Osteoblast (primary cell): Measurements from ENCODE around the gene ANO1. TPM values are rescaled to one million over a fixed set of nuclear protein-coding genes. Genes with fewer than 3 reads are reported as not detected.

ENCODE experiments used
- DNase-seq: peaks from one replicate; pipeline ENCODE4 v3.0.0; 2011; ENCODE audit warnings: low spot score, mixed read lengths; ENCODE audit not compliant: insufficient read length; ENCODE audit errors: missing footprints
- H2AFZ ChIP-seq: 2 replicates; pipeline ENCODE4 v1.6.0; 2011; ENCODE audit warnings: mild to moderate bottlenecking, low read length
- H3K27ac ChIP-seq: 2 replicates; pipeline ENCODE4 v1.5.1; 2011; ENCODE audit warnings: mild to moderate bottlenecking, low read depth, low read length, moderate library complexity
- H3K27me3 ChIP-seq: 2 replicates; pipeline ENCODE4 v1.6.0; 2012; ENCODE audit warnings: mild to moderate bottlenecking, control low read depth, inconsistent platforms, low read length, moderate library complexity; ENCODE audit not compliant: insufficient read depth
- H3K36me3 ChIP-seq: 2 replicates; pipeline ENCODE4 v1.5.1; 2011; ENCODE audit warnings: mild to moderate bottlenecking, low read length, control low read depth, moderate library complexity; ENCODE audit not compliant: insufficient read depth
- H3K4me1 ChIP-seq: 2 replicates; pipeline ENCODE4 v1.5.1; 2011; ENCODE audit warnings: mild to moderate bottlenecking, low read length, control low read depth, moderate library complexity; ENCODE audit not compliant: insufficient read depth
- H3K4me2 ChIP-seq: 2 replicates; pipeline ENCODE4 v1.6.0; 2011; ENCODE audit warnings: mild to moderate bottlenecking, low read length; ENCODE audit not compliant: insufficient read depth
- H3K4me3 ChIP-seq: fragments of 200-600 bp; sonication (generic); 3 replicates; pipeline ENCODE4 v1.5.1; 2012; ENCODE audit warnings: mild to moderate bottlenecking, low read length, inconsistent platforms; ENCODE audit not compliant: insufficient read depth
- H3K79me2 ChIP-seq: 2 replicates; pipeline ENCODE4 v1.6.0; 2012; ENCODE audit warnings: mild to moderate bottlenecking, low read length, control low read depth, inconsistent platforms; ENCODE audit not compliant: insufficient read depth
- H3K9me3 ChIP-seq: 2 replicates; pipeline ENCODE4 v1.5.1; 2011; ENCODE audit warnings: low read depth, low read length, control low read depth
- H4K20me1 ChIP-seq: 2 replicates; pipeline ENCODE4 v1.6.0; 2012; ENCODE audit warnings: mild to moderate bottlenecking, low read length, control low read depth; ENCODE audit not compliant: insufficient read depth
- total RNA-seq: library from RNA; depleted of rRNA; stranded (reverse); fragments of >200 nt; gene quantifications from 2 replicates; pipeline ENCODE4 v1.2.3, GENCODE V29; 2012
- TF ChIP-seq, protein P1 (sequence below): IDR thresholded peaks from 2 replicates; pipeline ENCODE4 v1.5.1; 2011; ENCODE audit warnings: mild to moderate bottlenecking, low read depth, low read length, moderate library complexity; ENCODE audit errors: extremely low read depth

The ANO1 gene
- total RNA-seq, 1 donor = not detected

DNA sequence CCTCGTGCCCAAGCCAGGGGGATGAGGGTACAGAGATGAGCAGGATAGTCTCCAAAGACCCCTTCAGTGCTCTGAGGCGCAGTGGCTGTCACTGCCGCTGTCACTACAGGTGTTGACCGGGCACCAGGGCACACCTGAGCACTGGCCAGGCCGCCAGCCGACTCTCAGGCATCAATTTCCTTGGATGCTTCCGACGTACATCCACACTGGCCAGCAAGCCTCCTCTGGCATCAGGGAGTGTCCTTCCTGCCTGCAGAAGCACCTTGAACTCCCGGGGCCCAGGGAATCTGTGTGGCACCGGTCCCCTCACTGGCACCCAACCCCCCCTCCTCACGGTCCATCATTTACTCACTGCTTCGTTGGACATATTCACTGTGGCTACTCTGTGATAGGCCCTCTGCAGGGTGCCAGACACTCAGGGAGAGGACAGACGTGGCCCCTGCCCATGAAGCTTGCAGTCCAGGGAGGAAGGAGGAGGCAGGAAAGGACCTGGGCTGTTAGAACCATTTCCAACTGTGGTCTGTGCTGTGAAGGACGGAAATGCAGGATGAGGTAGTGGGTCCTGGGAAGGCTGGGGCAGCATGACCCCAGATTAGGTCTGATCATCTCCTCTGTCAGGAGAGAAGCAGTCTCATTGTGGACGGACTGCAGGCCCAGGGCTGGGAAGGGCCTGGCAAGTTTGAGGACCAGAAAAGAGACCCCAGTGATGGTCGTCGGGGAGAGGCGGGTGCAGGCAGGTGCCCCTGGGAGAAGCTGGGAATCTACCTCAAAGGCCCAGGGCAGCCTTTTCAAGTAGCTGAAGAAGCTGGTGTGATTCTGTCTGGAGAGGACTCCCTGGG lies 46.3 kb upstream of the ANO1 start:
- Histone ChIP-seq H3K4me1 (no peaks in the 10 kb centered on the region), H3K27ac (no peak overlapping the region), H3K4me3 (no peak overlapping the region), H3K9me3 (no peaks in the 10 kb centered on the region), H2AFZ (no peak overlapping the region), H4K20me1 (no peaks in the 10 kb centered on the region), H3K36me3 (no peaks in the 10 kb centered on the region), H3K4me2 (no peak overlapping the region), H3K27me3 (peaks cover 9% of the 10 kb centered on the region), H3K79me2 (no peaks in the 10 kb centered on the region)
- DNase-seq = no peak
- TF ChIP-seq, protein P1, sequence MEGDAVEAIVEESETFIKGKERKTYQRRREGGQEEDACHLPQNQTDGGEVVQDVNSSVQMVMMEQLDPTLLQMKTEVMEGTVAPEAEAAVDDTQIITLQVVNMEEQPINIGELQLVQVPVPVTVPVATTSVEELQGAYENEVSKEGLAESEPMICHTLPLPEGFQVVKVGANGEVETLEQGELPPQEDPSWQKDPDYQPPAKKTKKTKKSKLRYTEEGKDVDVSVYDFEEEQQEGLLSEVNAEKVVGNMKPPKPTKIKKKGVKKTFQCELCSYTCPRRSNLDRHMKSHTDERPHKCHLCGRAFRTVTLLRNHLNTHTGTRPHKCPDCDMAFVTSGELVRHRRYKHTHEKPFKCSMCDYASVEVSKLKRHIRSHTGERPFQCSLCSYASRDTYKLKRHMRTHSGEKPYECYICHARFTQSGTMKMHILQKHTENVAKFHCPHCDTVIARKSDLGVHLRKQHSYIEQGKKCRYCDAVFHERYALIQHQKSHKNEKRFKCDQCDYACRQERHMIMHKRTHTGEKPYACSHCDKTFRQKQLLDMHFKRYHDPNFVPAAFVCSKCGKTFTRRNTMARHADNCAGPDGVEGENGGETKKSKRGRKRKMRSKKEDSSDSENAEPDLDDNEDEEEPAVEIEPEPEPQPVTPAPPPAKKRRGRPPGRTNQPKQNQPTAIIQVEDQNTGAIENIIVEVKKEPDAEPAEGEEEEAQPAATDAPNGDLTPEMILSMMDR = no peak

DNA sequence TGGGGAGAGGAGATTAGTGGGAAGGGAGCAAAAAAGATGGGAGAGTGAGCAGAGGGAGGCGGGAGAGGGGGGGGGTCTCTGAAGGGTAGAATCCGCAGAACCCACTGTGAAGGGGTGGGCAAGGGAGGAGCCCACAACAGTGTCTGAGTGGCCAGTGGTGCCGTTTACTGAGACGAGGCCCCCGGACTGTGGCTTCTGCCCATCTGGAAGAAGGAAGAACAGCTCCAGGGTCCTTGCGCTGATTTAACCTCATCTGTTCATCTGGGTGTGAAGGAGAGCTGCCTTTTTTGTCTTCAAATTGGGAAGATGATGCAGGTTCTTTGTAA lies 45.7 kb upstream of the ANO1 start:
- Histone ChIP-seq H2AFZ (no peak overlapping the region), H3K36me3 (no peaks in the 10 kb centered on the region), H3K27ac (no peak overlapping the region), H3K27me3 (peaks cover 9% of the 10 kb centered on the region), H3K79me2 (no peaks in the 10 kb centered on the region), H4K20me1 (no peaks in the 10 kb centered on the region), H3K4me2 (no peak overlapping the region), H3K4me1 (no peaks in the 10 kb centered on the region), H3K9me3 (no peaks in the 10 kb centered on the region), H3K4me3 (no peak overlapping the region)
- TF ChIP-seq, protein P1 = no peak
- DNase-seq = no peak

DNA sequence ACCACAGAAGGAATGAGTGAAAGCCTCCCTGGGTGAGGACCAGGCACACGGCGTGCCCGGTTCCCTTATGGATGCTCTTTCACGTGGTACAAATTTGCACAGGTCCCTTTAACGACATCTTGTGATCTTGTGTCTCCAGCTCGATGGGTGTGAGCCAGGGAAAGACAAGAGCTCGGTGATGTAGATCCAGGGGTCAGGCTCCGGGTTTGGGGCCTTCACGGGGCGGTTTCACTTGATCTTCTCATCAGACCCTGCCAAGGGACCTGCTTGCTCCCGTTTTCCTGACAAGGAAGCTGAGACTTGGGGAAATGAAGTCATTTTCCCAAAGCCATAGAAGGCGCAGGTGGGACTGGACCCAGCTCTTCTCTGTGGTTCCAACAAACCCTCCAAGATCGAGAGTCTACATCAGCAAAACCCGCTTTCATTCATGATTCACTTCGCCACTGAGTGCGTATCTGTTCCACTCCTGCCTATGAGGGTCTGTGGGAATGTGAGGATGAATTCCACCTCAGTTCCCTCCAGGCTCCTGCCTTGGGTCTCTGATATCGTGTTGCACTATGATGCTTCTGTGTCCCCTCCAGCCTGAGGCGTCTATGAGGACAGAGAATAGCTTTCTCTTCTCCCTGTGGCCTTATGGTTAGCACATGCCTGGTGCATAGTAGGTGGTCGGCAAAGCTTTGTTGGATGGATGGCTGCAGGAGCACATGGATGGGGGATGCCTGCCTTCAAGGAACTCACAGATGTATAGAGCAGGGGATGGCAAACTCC lies 45.0 kb upstream of the ANO1 start:
- no peak overlapping the region for H3K4me3 ChIP-seq
- TF ChIP-seq, protein P1 = no peak
- H3K27ac ChIP-seq = no peak overlapping the region

DNA sequence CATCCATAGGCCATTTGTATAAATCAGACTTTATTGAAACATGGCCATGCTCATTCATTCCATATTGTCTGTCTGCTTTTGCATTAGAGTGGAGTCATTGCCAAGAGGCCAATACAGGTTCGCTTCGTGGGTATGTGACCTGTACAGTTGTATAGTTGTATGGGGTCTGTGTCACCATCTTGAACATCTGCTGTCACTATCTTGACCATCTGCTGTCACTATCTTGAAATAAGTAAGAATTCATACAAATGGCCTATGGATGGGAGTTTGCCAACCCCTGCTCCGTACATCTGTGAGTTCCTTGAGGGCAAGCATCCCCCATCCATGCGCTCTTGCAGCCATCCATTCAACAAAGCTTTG lies 44.4 kb upstream of the ANO1 start:
- Histone ChIP-seq H3K4me3 (no peak overlapping the region), H3K27ac (no peak overlapping the region), H3K4me1 (no peaks in the 10 kb centered on the region), H3K4me2 (no peak overlapping the region), H4K20me1 (no peaks in the 10 kb centered on the region), H2AFZ (no peak overlapping the region), H3K27me3 (peaks cover 9% of the 10 kb centered on the region), H3K79me2 (no peaks in the 10 kb centered on the region), H3K9me3 (peaks cover 11% of the 10 kb centered on the region), H3K36me3 (no peaks in the 10 kb centered on the region)
- DNase-seq = no peak
- TF ChIP-seq, protein P1 = no peak

More for the DNA sequence above, 45.0 kb upstream of the ANO1 start:
- H3K79me2 ChIP-seq = no peaks in the 10 kb centered on the region
- H2AFZ ChIP-seq = no peak overlapping the region
- H3K9me3 ChIP-seq = peaks cover 6% of the 10 kb centered on the region
- H4K20me1 ChIP-seq = no peaks in the 10 kb centered on the region
- peaks cover 9% of the 10 kb centered on the region for H3K27me3 ChIP-seq
- H3K36me3 ChIP-seq = no peaks in the 10 kb centered on the region
- H3K4me1 ChIP-seq = no peaks in the 10 kb centered on the region
- H3K4me2 ChIP-seq = no peak overlapping the region
- DNase-seq = no peak
